GM12874 (cell line): Measurements from ENCODE around the gene HTR4.

ENCODE experiments used
- CTCF ChIP-seq: IDR thresholded peaks from 2 replicates; pipeline ENCODE4 v1.5.1; 2011; ENCODE audit warnings: low read depth, mild to moderate bottlenecking, control low read depth, low read length, moderate library complexity; ENCODE audit not compliant: insufficient read depth

Gene HTR4

GRCh38 chr5:148653836-148654781 lies at the start of gene HTR4:
Gene HTR4 (minus strand): TSS chr5:148654527. CDS start chr5:148637014, 17,513 bp downstream.
- no peak for TF ChIP-seq CTCF

- no peak for TF ChIP-seq CTCF
Measured at GRCh38 chr5:148702019-148702596, 47.8 kb upstream of the HTR4 start.

GRCh38 chr5:148699028-148699427 lies 44.7 kb upstream of the HTR4 start:
- TF ChIP-seq CTCF: no peak

- TF ChIP-seq CTCF: no peak
Measured at GRCh38 chr5:148697809-148698196, 43.5 kb upstream of the HTR4 start.

GRCh38 chr5:148697180-148697808 lies 43.0 kb upstream of the HTR4 start:
- TF ChIP-seq CTCF: no peak

GRCh38 chr5:148696187-148697036 lies 42.1 kb upstream of the HTR4 start:
- TF ChIP-seq CTCF: no peak
